ENCODE results near the gene SCARB1.
A peak's percentile ranks its signal among the peaks of the same experiment; 100 is the strongest.

Gene SCARB1

DNA sequence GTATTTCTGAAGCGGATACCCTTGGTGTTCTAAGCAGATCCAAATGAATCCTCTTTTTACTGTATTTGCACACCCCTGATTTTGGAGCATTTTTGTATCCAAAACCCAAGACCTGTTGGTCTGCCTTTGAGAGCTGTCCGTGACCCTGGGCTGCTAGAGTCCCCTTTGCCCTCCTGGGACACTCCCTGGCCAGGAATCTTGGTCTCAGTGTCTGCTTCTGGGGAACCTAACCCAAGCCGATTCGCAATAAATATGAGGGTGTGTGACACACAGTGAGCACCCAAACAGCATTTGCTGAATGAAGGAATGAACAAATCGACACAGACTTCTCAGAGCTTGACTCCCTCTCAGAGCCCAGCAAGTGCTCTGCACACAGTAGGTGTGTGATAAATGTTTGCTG, 92.9 kb downstream of the SCARB1 start:
- no peak for DNase-seq

DNA sequence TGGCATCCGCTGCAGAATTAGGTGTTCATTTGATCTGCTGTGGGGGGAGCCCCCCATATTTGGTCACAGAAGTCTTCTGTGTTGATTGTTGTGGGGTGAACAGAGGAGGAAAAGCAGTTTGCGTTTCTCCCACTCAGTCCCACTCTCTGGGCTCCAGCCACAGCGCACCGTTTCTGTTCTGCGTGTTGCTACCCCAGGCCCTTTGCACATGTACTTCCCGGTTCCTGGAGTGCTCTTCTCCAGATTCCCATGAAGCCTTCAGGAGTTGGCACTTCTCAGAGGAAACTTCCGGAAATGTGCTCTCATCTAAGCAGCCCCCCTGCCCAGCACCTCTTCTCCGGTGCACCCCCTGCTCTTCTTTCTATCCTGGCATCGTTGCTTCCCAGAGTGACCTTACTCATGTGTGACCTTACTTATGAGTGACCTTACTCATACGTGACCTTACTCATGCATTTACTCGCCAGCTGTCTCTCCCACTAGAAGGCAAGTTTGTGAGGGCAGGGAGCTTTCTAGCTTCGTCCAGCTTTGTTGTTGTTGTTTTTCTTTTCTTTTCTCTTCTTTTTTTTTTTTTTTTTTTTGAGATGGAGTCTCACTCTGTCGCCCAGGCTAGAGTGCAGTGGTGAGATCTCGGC, 93.7 kb downstream of the SCARB1 start:
- DNase-seq, result no peak

DNA sequence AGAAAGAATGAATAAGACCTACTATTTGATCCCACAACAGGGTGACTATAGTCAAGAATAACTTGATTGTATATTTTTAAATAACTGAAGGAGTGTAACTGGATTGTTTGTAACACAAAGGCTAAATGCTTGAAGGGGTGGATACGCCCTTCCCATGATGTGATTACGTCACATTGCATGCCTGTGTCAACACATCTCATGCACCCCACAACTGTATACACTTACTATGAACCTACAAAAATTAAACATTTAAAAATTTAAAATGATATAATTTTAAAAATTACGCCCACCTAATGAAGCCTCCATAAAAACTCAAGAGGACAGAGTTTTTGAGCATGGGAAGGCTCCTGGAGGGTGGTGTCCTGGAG, 94.5 kb downstream of the SCARB1 start:
- no peak for DNase-seq

DNA sequence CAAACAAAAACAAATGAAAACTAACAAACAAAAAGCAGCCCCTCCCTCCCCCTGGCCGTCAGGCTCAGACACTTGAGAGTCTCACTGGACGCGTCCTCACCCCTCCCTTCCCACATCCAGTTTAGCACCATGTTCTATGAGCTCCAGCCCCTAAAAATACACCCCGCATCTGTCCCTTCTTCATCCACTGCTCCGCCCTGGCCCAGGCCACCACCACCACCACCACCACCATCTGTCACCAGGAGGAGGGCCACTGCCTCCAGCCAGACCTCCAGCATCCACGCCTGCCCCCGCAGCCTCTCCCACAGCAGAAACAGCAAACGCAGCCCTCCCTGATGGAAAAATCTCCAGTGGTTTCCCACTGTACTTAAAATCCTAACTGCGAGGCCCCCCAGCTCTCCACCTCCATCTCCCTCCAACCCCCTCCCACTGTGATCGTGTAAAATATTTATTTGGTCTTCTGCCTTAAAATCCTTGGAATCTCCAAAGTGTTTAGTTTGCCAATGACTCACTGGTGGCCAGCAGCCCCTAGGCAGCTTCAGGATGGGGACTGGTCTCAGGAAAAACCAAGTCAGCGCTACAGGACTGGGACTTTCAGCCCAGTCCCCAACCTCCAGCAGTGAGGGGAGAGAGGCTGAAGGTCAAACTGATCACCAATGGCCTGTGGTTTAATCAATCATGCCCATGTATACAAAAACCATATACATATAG, 95.1 kb downstream of the SCARB1 start:
- DNase-seq, result no peak

DNA sequence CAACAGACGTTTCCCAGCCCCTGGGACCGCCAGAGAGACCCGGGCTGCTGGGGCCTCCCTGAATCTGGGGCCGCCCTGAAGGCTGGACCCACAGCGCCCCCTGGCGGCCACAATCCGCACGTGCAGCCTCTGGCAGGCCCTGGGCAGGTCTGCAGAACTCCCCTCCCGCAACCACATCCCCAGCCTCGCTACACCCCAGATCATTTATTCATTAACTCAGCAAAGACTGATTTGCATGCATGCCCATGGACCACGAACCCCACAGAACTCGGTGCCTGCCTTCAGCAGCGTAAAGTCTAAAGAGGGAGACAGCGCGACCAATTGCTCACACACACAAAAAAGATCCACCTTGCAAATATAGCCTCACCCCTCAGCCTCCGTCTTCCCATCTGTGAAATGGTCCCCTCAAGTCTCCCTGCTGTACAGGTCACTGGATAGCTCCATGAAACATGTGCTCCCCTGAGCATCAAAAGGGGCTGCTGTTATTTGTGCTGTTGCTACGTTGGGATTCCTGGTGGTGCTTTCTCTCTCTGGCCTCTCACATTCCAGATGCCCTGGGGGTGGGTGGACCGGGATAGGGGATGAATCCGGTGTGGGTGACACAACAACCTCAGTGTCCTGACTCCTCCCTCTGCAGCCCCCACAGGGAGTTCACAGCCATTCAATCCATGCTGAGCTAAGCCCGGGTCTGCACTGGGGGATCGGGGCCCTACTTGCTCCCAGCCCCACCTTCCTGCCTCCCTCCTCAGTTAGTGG, 96.4 kb downstream of the SCARB1 start:
- DNase-seq, result peak; percentile 61

DNA sequence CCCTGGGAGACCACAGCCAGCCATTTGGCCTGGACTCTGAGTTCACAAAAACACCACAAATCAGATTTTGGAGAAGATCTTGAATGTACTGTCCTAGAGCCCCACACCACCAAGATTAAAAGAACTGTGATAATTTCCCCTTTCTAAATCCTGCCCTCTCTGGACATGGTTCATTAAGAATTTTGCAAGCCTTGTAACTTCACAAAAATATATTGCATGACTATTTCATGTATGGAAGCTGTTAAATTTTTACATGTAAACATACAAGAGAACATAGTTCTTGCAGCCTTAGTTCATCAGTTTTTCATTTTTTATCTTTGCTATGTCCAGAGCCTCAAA, 97.0 kb downstream of the SCARB1 start:
- DNase-seq, result no peak

DNA sequence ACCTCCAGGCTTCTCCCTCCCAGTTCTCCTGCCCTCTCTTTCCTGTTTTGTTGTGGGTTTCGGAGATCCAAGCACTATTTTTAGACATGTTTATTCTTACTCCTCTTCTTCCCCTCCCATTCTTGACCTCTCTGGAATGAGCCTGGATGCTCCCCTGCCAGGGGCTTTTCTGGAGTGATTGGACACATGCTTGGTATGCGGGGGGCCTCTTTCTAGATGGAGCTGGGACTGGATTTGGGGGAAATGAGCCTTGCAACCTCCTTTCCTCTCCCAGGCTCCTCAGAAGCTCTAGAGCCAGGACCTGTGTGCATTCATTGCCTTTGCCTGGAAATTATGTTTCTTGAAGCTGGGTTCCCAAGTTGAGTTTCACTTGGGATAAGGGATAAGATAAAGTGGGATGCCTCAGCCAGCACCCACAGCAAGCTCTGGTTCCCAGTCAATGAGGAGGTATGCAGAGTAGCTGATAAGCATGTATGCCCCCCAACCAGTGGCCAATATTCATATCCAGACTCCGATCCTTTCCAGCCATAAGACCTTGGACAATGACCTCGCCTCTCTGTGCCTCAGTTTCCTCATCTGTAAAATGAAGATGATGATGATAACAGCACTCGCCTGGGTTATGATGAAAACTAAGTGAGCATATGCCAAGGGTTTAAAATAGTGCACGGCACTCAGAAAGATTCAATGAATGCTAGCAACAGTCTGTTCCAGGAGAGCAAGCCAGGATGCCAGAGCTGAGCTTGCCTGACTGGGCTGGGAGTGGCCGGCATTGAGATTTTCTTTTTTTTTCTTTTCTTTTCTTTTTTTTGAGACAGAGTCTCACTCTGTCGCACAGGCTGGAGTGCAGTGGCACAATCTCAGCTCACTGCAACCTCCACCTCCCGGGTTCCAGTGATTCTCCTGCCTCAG, 97.8 kb downstream of the SCARB1 start:
- no peak for DNase-seq

DNA sequence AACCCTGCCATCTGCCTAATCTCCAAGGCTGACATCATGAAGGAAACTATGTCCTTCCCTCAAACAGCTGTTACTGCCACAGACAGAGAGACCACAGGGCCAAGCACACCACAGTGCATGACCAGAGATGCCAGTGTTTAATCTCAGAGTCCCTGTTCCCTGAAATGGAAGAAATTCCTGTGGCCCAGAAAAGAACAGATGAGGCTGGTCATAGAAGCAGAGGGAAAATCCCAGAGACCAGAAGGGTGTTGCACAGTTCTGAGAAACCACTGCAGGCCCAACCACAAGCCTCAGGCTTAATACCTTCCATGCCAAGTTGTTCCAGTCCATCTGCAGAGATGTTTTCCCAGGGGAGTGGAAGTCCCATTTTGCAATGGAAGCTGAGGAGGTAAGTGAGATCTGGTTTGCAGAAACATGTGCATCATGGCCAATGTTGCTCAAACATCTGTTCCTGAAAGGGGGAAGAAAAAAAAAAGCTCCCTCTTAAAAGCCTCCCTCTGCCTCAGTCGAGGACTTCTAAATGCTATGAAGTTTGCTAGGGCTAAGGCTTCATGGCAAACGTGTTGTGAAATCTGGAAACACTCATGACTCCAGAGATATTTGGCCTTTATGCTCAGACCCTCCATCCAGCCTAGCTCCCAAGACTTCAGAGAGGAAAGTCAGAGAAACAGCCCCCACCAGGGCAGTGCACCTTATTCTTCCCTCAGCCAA, 98.6 kb downstream of the SCARB1 start:
- DNase-seq, result no peak

DNA sequence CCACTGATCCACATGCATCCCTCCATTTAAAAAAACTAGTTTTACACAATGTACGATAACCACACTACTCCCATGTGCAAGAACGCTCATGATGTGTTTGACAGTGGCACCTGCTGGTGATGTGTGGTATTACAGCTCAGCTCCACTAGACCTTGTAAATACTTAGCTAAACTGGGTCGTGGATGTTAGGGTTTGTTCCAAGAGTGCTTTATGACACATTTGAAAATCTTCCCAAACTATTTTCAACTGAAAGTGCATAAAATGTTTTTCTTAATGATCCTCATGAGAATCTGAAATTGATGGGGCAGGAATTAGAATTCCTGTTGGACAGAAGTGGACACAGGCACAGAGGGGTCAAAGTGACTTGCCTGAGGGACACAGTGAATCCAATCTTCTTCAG, 99.2 kb downstream of the SCARB1 start:
- DNase-seq, result no peak

DNA sequence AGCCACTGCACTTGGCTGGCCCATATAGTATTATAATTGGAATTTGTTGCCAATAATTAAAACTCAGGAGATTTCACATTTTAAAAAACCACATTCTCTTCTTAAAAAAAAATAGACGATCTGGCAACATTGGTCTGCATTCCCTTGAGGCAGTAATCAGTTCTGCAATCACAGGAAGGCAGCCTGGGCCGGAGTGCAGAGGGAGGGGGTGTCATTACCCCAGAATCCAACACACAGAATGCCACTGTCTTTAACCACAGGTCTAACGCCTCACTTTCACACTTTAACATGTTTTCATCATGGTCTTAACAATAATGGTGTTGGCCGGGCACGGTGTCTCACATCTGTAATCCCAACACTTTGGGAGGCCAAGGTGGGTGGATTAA, 100.1 kb downstream of the SCARB1 start:
- no peak for DNase-seq

DNA sequence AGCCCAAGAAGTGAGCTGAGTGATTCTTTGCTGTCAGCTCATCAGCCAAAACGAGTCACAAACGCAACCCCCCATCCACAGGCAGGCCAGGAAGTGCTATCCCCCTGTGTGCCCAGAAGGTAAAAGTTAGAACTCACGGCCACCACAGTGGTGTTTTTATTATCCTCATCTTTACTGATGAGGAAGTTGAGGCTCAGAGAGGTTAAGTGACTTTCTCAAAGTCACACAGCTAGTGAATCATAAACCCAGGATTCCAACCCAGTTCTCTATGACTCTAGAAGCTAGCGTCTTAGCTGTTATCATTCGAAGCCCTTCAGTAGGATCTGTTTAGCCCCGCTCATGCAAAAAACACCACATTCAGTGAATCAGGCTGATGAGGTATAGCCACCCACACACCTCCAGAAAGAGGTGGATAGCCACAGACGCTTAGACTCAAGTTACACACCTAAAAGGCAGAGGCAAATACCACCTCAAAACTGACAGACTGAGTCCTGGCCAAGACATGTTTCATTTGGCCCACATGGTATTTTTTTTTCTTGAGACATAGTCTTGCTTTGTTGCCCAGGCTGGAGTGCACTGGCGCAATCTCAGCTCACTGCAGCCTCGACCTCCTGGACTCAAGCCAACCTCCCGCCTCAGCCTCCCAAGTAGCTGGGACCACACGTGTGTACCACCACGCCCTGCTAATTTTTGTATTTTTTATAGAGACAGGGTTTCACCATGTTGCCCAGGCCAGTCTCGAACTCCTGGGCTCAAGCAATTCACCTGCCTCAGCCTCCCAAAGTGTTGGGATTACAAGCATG, 100.7 kb downstream of the SCARB1 start:
- DNase-seq, result no peak

DNA sequence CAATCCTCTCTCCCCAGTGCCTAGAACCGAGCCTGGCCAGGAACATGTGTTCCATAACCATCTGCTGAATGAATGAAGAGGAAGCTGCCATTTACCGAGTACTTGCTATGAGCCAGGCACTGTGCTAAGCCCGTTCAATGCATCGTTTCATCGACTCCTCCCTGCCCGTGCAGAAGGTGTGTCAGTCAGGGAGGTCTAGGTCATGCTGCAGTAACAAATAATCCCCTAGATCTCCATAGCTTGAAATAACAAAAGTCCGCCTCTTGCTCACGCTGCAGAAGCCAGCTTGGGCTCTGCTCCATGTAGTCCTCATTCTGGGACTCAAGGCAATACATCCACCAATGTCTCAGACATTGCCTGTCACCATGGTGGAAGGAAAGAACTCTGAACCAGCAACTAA, 101.3 kb downstream of the SCARB1 start:
- no peak for DNase-seq

DNA sequence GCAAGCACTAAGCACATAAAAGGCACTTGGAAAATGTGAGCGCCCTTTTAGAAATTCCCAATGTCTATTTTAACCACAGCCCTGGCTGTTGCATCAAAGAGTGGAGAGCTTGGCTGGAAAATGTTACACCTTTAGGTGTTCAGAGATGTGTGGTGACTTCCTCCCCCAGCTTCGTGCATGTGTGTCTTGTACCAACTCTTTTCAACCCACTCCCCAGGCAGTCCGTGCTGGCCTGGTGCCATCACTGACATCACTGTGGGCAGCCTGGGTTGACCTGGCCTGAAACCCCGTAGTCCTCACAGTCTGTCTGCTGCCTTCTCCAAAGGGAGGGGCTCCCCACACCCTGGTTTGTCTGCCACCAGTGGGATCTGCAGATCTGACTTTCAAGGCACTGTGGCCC, 101.8 kb downstream of the SCARB1 start:
- no peak for DNase-seq

DNA sequence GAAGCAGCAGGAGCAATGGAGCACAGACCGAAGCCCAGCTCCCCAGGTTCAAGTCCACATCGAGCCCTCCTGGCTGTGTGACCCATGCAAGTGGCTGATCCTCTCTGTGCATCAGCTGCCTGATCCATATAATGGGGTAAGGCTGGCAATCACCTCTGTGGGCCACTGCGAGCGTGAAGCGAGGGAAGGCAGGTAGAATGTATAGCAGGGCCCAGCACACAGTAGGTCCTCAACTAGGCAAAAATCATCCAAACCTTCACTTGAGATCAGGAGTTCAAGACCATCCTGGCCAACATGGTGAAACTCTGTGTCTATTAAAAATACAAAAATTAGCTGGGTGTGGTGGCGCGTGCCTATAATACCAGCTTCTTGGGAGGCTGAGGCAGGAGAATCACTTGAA, 102.6 kb downstream of the SCARB1 start:
- no peak for DNase-seq

DNA sequence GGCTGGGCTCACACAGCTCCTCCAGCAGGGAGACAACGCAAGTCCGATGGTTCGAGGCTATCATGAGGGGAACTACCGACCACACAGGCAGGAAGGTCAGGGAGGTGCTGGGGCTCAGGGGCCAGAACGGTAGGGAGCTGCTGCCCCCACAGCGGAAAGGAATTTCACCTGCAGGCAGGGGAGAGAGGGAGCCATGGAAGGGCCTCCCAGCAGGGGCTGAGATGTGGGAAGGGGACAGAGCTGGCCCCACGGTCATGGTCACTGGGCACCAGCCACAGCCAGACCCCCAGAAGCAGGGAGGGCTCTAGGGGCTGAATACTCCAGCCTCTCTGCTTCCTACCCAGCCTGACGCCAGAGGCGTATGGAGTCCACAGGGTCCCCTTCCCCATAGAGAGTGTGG, 103.1 kb downstream of the SCARB1 start:
- no peak for DNase-seq

DNA sequence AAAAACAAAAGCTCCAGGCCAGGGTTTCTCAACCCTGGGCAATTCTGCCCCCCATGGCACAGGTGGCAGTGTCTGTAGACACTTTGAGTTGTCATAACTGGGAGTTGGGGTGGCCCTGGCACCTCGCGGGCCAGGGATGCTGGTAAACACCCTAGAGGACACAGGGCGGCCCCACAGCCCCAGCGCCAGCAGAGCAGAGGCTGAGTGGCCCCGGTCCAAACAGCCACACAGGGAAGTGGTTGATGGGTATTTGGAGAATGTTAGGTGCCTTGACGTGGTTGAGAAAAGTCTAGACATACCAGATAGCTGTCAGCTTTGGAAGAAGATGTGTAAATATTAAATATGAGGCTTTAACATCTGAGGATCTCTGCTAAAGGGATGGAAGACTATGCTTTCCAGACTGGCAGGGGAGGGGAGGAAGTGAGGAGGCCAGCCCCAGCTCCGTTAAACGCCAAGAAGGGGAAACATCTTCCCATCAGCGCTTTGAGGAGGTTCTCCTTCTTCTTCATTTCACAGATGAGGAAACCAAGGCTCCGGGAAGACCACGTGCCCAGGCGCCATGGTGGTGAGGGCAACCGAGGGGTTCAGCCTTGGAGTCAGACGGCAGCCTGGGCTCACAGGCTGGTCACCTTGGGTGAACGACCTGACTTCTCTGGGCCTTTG, 103.7 kb downstream of the SCARB1 start:
- DNase-seq, result no peak

DNA sequence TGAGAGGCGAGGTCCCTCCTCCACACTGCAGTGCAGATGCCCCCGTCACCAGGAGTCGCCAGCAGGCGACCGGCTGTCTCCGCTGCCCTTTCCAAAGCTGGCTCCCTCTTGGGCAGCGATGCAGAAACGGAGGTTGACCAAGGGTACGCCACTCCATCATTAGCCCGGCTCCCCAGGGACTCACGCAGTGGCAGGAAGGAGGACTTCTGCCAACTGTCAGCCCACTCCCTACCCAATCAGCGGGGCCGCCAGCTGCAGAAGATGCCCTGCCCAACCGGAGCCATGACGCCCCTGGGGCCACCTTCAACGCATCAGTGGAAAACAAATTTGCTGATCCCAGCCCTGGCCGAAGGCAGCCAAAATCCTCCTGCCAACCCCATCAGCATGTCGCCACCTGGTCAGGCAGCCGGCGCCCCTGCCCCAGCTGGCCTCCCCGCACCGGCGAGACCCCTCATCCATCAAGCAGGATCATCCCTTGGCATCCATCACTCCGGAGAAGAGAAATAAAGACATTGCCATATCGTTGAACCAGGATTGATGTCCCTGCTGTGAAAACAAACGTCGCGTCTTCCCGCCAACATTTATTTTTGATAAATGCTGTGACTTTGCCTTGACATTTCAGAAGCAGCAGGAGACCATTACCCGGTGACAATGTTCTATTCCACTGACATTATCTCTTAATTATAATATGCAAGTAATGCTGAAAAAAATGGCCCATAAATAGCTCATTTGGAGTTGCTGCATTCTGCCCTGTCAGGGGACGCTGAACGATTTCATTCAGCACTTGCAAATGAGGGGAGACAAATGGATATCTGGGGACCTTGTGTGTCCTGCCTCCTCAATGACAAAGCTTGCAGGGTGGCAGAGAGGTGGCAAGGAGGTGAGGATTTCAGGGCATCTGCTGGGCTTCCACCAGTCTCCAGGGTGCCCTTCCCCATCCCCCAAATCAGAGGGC, 105.1 kb downstream of the SCARB1 start:
- DNase-seq, result peak; percentile 41

DNA sequence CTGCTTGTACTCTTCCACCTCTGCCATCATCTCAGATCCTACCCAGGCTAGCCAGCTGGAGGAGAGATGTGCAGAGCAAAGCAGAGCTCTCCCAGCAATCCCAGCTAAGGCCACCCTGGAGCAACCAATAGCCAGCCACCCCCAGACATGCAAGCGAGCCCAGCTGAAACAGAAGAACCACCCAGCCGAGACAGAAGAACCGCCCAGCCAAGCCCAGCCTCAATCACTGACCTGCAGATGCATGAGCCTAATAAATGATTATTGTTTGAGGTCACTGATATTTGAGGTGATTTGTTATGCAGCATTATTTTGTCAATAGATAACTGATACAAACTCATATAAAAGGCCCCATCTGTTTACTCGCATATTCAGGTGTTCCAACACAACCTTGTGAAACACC, 106.3 kb downstream of the SCARB1 start:
- no peak for DNase-seq

DNA sequence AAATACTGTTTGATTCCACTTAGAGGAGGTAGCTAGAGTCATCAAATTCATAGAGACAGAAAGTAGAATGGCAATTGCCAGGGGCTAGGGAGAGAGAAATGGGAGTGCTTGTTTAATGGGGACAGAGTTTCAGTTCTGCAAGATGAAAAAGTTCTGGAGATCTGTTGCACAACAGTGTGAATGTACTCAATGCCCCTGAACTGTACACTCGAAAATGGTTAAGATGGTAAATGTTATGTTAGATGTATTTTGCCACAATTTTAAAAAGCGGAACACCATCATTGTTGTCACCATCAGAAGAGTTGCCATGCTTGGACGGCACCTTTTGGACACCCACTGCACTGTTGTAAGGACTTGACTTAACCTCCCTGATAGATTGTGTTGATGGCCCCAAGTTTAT, 106.9 kb downstream of the SCARB1 start:
- no peak for DNase-seq

DNA sequence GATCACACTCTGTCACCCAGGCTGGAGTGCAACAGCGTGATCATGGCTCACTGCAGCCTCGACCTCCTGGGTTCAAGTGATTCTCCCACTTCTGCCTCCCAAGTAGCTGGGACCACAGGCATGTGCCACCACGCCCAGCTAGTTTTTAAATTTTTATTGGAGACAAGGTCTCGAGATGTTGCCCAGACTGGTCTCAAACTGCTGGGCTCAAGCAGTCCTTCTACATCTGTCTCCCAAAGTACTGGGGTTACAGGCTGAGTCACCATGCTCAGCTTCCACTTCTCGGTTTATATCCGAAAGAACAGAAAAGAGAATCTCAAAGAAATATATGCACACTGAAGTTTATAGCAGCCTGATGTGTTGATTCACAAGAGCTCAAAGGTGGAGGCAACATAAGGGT, 107.5 kb downstream of the SCARB1 start:
- DNase-seq, result no peak
